GM23248 (cell line): ENCODE results near the gene CBL. TPM values are rescaled to one million over a fixed set of nuclear protein-coding genes. Genes with fewer than 3 reads are reported as not detected.

Experiments used
- DNase-seq: peaks from one replicate; pipeline ENCODE4 v3.0.0-alpha.2; 2015
- H2AFZ ChIP-seq: fragments of 200-600 bp; sonication (generic); 2 replicates; pipeline ENCODE4 v1.6.1; 2016; ENCODE audit warnings: antibody characterized with exemption
- H3F3A ChIP-seq: fragments of 200-600 bp; sonication (generic); 2 replicates; pipeline ENCODE4 v1.6.1; 2016; ENCODE audit warnings: mild to moderate bottlenecking, antibody characterized with exemption, mixed run types; ENCODE audit not compliant: insufficient read depth
- H3K27ac ChIP-seq: fragments of 200-600 bp; sonication (generic); 2 replicates; pipeline ENCODE4 v1.5.1; 2016; ENCODE audit warnings: mild to moderate bottlenecking
- H3K27me3 ChIP-seq: fragments of 200-600 bp; sonication (generic); replicated peaks from 2 replicates; pipeline ENCODE4 v1.6.1; 2016; ENCODE audit warnings: mild to moderate bottlenecking; ENCODE audit not compliant: insufficient read depth
- H3K36me3 ChIP-seq: fragments of 200-600 bp; sonication (generic); 2 replicates; pipeline ENCODE4 v1.6.1; 2016; ENCODE audit warnings: low read depth, mild to moderate bottlenecking
- H3K4me1 ChIP-seq: fragments of 200-600 bp; sonication (generic); 2 replicates; pipeline ENCODE4 v1.6.1; 2016; ENCODE audit warnings: mild to moderate bottlenecking; ENCODE audit not compliant: insufficient read depth
- H3K4me2 ChIP-seq: fragments of 200-600 bp; sonication (generic); one replicate; pipeline ENCODE4 v1.6.1; 2016; ENCODE audit warnings: mild to moderate bottlenecking; ENCODE audit not compliant: unreplicated experiment
- H3K4me3 ChIP-seq: fragments of 200-600 bp; sonication (generic); 2 replicates; pipeline ENCODE4 v1.5.1; 2016; ENCODE audit warnings: mild to moderate bottlenecking
- H3K79me2 ChIP-seq: fragments of 200-600 bp; sonication (generic); 2 replicates; pipeline ENCODE4 v1.6.1; 2016; ENCODE audit warnings: mild to moderate bottlenecking; ENCODE audit not compliant: insufficient read depth
- H3K9ac ChIP-seq: fragments of 200-600 bp; sonication (generic); 2 replicates; pipeline ENCODE4 v1.6.1; 2016; ENCODE audit warnings: mild to moderate bottlenecking
- H3K9me2 ChIP-seq: fragments of 200-600 bp; sonication (generic); 2 replicates; pipeline ENCODE4 v1.6.1; 2016; ENCODE audit warnings: mixed run types, mild to moderate bottlenecking, moderate library complexity; ENCODE audit not compliant: insufficient read depth
- H3K9me3 ChIP-seq: fragments of 200-600 bp; sonication (generic); one replicate; pipeline ENCODE4 v1.6.1; 2017; ENCODE audit warnings: low read depth
- H4K20me1 ChIP-seq: fragments of 200-600 bp; sonication (generic); 2 replicates; pipeline ENCODE4 v1.6.0; 2016; ENCODE audit not compliant: insufficient read depth
- EZH2 ChIP-seq: fragments of 200-600 bp; sonication (generic); IDR thresholded peaks from 2 replicates; pipeline ENCODE4 v1.6.1; 2018; ENCODE audit warnings: antibody characterized with exemption, mild to moderate bottlenecking; ENCODE audit not compliant: insufficient read depth, poor library complexity, severe bottlenecking
- EZH2phosphoT487 ChIP-seq: fragments of 200-600 bp; sonication (generic); IDR thresholded peaks from 2 replicates; pipeline ENCODE4 v1.6.1; 2018; ENCODE audit warnings: antibody characterized with exemption, moderate library complexity, mild to moderate bottlenecking, low read depth; ENCODE audit not compliant: insufficient read depth
- WGBS, 2 experiments: methylation state at CpG; one replicate each; pipeline ENCODE4 v1.1.6; 2015 to 2017; ENCODE audit warnings: low lambda C conversion rate in 2 of 2, low coverage in 1 of 2; ENCODE audit errors: missing lambda C conversion rate in 2 of 2; 5-methylcytosine and 5-hydroxymethylcytosine counted together
- in situ Hi-C: fragments of 300-500 bp; cut with MboI; formaldehyde crosslinking; loops from 2 replicates; pipeline ENCODE4 v1.15.0; 2020
- polyA plus RNA-seq: library from polyadenylated mRNA; unstranded; fragments of >200 nt; fragmentation: Nextera tagmentation; extraction: Ambion mirVana; gene quantifications from 2 replicates; pipeline ENCODE4 v1.2.1, GENCODE V29; 2016
- total RNA-seq: library from RNA; depleted of rRNA; stranded (reverse); fragments of >200 nt; shearing (Covaris generic); gene quantifications from 2 replicates; pipeline ENCODE4 v1.2.3, GENCODE V29; 2014

The CBL gene
- total and polyA plus RNA-seq, 2 experiments from 2014 or later = 5.8 to 8.6 TPM

GRCh38 chr11:119290894-119291497 lies 84.9 kb downstream of the CBL start:
- Histone ChIP-seq H3K4me3 (no peak overlapping the region), H3K27ac (no peak overlapping the region), H3K36me3 (peaks cover 27% of the 10 kb centered on the region), H2AFZ (no peak overlapping the region), H3K9me2 (no peaks in the 10 kb centered on the region), H3K9ac (no peak overlapping the region), H4K20me1 (no peaks in the 10 kb centered on the region), H3F3A (no peaks in the 10 kb centered on the region), H3K79me2 (no peaks in the 10 kb centered on the region), H3K27me3 (no peaks in the 10 kb centered on the region), H3K9me3 (no peaks in the 10 kb centered on the region), H3K4me1 (no peaks in the 10 kb centered on the region), H3K4me2 (no peak overlapping the region)
- TF ChIP-seq EZH2 (no peak), EZH2phosphoT487 (no peak)
- WGBS, 2 experiments = 96 to 98% methylated on average over 10 of the region's 10 CpGs
- DNase-seq = peak; percentile 27
- in situ Hi-C loops = no loop called here

- Histone ChIP-seq H3F3A (no peaks in the 10 kb centered on the region), H3K36me3 (peaks cover 25% of the 10 kb centered on the region), H4K20me1 (no peaks in the 10 kb centered on the region), H3K4me1 (no peaks in the 10 kb centered on the region), H3K9me2 (no peaks in the 10 kb centered on the region), H3K27me3 (no peaks in the 10 kb centered on the region), H3K9ac (no peak overlapping the region), H3K27ac (no peak overlapping the region), H2AFZ (no peak overlapping the region), H3K79me2 (no peaks in the 10 kb centered on the region), H3K4me3 (no peak overlapping the region), H3K9me3 (no peaks in the 10 kb centered on the region), H3K4me2 (no peak overlapping the region)
- DNase-seq = no peak
- TF ChIP-seq EZH2 = no peak
- TF ChIP-seq EZH2phosphoT487 = no peak
- 100% methylated on average over 3 of the region's 3 CpGs for WGBS, 2 experiments
- in situ Hi-C loops = no loop called here
Measured at GRCh38 chr11:119293461-119293860, 87.3 kb downstream of the CBL start.

GRCh38 chr11:119295178-119295577 lies 89.0 kb downstream of the CBL start:
- TF ChIP-seq EZH2 (no peak), EZH2phosphoT487 (no peak)
- no peak overlapping the region for H2AFZ ChIP-seq
- no peak overlapping the region for H3K27ac ChIP-seq
- no peaks in the 10 kb centered on the region for H3F3A ChIP-seq
- H3K4me3 ChIP-seq = no peak overlapping the region
- peaks cover 39% of the 10 kb centered on the region for H3K36me3 ChIP-seq
- DNase-seq = peak; percentile 39
- 58 to 59% methylated on average over 3 of the region's 3 CpGs for whole genome bisulfite sequencing, 2 experiments
- no peaks in the 10 kb centered on the region for H3K79me2 ChIP-seq
- H3K9ac ChIP-seq = no peak overlapping the region
- H3K9me3 ChIP-seq = no peaks in the 10 kb centered on the region
- H3K27me3 ChIP-seq = no peaks in the 10 kb centered on the region
- H3K4me1 ChIP-seq = no peaks in the 10 kb centered on the region
- no peaks in the 10 kb centered on the region for H4K20me1 ChIP-seq
- H3K4me2 ChIP-seq = no peak overlapping the region
- H3K9me2 ChIP-seq = no peaks in the 10 kb centered on the region
- in situ Hi-C loops = no loop called here

- no peak overlapping the region for H2AFZ ChIP-seq
- in situ Hi-C loops = no loop called here
- no peaks in the 10 kb centered on the region for H3K9me3 ChIP-seq
- H3K79me2 ChIP-seq = no peaks in the 10 kb centered on the region
- no peak overlapping the region for H3K27ac ChIP-seq
- H3K27me3 ChIP-seq = no peaks in the 10 kb centered on the region
- H3K36me3 ChIP-seq = peaks cover 46% of the 10 kb centered on the region
- no peaks in the 10 kb centered on the region for H3K9me2 ChIP-seq
- no peak for DNase-seq
- no peak overlapping the region for H3K4me3 ChIP-seq
- H3K9ac ChIP-seq = no peak overlapping the region
- H3K4me1 ChIP-seq = no peaks in the 10 kb centered on the region
- no peaks in the 10 kb centered on the region for H3F3A ChIP-seq
- H4K20me1 ChIP-seq = no peaks in the 10 kb centered on the region
- TF ChIP-seq EZH2phosphoT487 (no peak), EZH2 (no peak)
- WGBS, 2 experiments = 97 to 98% methylated on average over 3 of the region's 3 CpGs
- no peak overlapping the region for H3K4me2 ChIP-seq
Measured at GRCh38 chr11:119297938-119298337, 91.8 kb downstream of the CBL start.
